ENCODE data around the gene CUL7.
"Not testable (repeated sequence)": the region's sequence is repeated elsewhere in the genome, so short reads cannot be mapped to it uniquely, and the experiment has no call there.

The CUL7 gene

GRCh38 chr6:43013843-43014433 is 39.7 kb downstream of the CUL7 start, which contains the start of the genes KLHDC3 and MEA1:
KLHDC3 (plus strand) TSS chr6:43014249; CDS start chr6:43017193, 2,944 bp downstream.
MEA1 (minus strand) TSS chr6:43013946; CDS start chr6:43013813, 133 bp downstream.
- DNase-seq, result peak; percentile 100

GRCh38 chr6:43013097-43013842 is 40.4 kb downstream of the CUL7 start:
- DNase-seq, result no peak

- DNase-seq, result no peak
Measured at GRCh38 chr6:43012364-43012763, 41.3 kb downstream of the CUL7 start.

- DNase-seq, result no peak
Measured at GRCh38 chr6:43011207-43011606, 42.4 kb downstream of the CUL7 start.

- DNase-seq, result peak; percentile 43
Measured at GRCh38 chr6:43009124-43009523, 44.5 kb downstream of the CUL7 start.

- DNase-seq, result no peak
Measured at GRCh38 chr6:43007126-43007525, 46.5 kb downstream of the CUL7 start.

GRCh38 chr6:43006251-43006650 is 47.4 kb downstream of the CUL7 start:
- DNase-seq, result no peak

- no peak for DNase-seq
Measured at GRCh38 chr6:43005844-43006243, 47.8 kb downstream of the CUL7 start.

GRCh38 chr6:43001843-43002242 is 51.8 kb downstream of the CUL7 start:
- no peak for DNase-seq

GRCh38 chr6:42998205-42998604 is 55.4 kb downstream of the CUL7 start:
- DNase-seq, result not testable (repeated sequence)

- DNase-seq, result no peak
Measured at GRCh38 chr6:42996513-42996912, 57.1 kb downstream of the CUL7 start.

GRCh38 chr6:42993445-42993844 is 60.2 kb downstream of the CUL7 start:
- DNase-seq, result no peak

GRCh38 chr6:42989923-42990322 is 63.7 kb downstream of the CUL7 start:
- DNase-seq, result no peak

- no peak for DNase-seq
Measured at GRCh38 chr6:42988486-42989020, 65.1 kb downstream of the CUL7 start.

All from activated CD4-positive, alpha-beta T cell treated with anti-CD3 and anti-CD28 coated beads, Interleukin-2, Interleukin-6, amounts not matched to agents 100 ng/mL and 50 ng/mL, durations not matched to agents 16 hours and 8 hours (primary cell).